ENCODE measurements around the gene CD3D.
"Not testable (repeated sequence)": the region's sequence is repeated elsewhere in the genome, so short reads cannot be mapped to it uniquely, and the experiment has no call there.

GRCh38 chr11:118308995-118309528 is 33.4 kb downstream of the CD3D start:
- TF ChIP-seq CTCF (IDR thresholded peaks at IDR 0.05; ENCODE audit: low read depth, low read length); EZH2phosphoT487 (IDR thresholded peaks at IDR 0.05; ENCODE audit: low read depth): not testable (repeated sequence)
